CD4-positive, alpha-beta memory T cell (primary cell): ENCODE measurements around the gene AHDC1. TPM values are rescaled to one million over a fixed set of nuclear protein-coding genes. Genes with fewer than 3 reads are reported as not detected.

Source experiments
- CTCF ChIA-PET: fragments of 350-600 bp; sonication (Branson Sonifier 250); formaldehyde crosslinking; loops from one replicate; lab custom pipeline; 2021; ENCODE audit warnings: inconsistent platforms; ENCODE audit not compliant: partially characterized antibody; lab: Charles Lee
- POLR2A ChIA-PET: fragments of 350-600 bp; sonication (Branson Sonifier 250); formaldehyde crosslinking; loops from one replicate; lab custom pipeline; 2021; ENCODE audit not compliant: partially characterized antibody; lab: Charles Lee
- DNase-seq, 5 donors: peaks; one replicate each; pipeline versions ENCODE4 v3.0.0 to v3.0.0-alpha.2; 2020 to 2022; ENCODE audit warnings: mixed read lengths in 1 of 5
- H3K27ac ChIP-seq: one replicate; pipeline ENCODE4 v1.7.0; 2013; ENCODE audit warnings: low read depth, low read length
- H3K27me3 ChIP-seq: 2 replicates; pipeline ENCODE4 v1.7.0; 2013; ENCODE audit warnings: mild to moderate bottlenecking, low read length, moderate library complexity; ENCODE audit not compliant: insufficient read depth
- H3K36me3 ChIP-seq: 2 replicates; pipeline ENCODE4 v1.7.0; 2013; ENCODE audit warnings: mild to moderate bottlenecking, low read length, moderate library complexity; ENCODE audit not compliant: insufficient read depth
- H3K4me1 ChIP-seq: 2 replicates; pipeline ENCODE4 v1.7.0; 2013; ENCODE audit warnings: mild to moderate bottlenecking, low read length, moderate library complexity; ENCODE audit not compliant: insufficient read depth
- H3K4me3 ChIP-seq, 2 donors: one replicate each; pipeline ENCODE4 v1.7.0; 2013; ENCODE audit warnings: low read length in 2 of 2, mild to moderate bottlenecking in 1 of 2
- H3K9me3 ChIP-seq, 2 donors: one replicate each; pipeline ENCODE4 v1.7.0; 2013; ENCODE audit warnings: low read length in 2 of 2, control low read depth in 1 of 2; ENCODE audit not compliant: control insufficient read depth in 1 of 2
- H3K27ac Mint-ChIP-seq, 7 donors: one replicate each; pipeline ENCODE4 v1.8.0; 2020 to 2021; ENCODE audit warnings: mixed read lengths in 7 of 7, mild to moderate bottlenecking in 6 of 7, inconsistent platforms in 3 of 7, moderate library complexity in 3 of 7
- H3K27me3 Mint-ChIP-seq, 2 donors: one replicate each; pipeline ENCODE4 v1.8.0; 2020 to 2021; ENCODE audit warnings: mixed read lengths in 2 of 2
- H3K36me3 Mint-ChIP-seq, 2 donors: one replicate each; pipeline ENCODE4 v1.8.0; 2020 to 2021; ENCODE audit warnings: mixed read lengths in 2 of 2, inconsistent platforms in 1 of 2, mild to moderate bottlenecking in 1 of 2
- H3K4me1 Mint-ChIP-seq, 4 donors: one replicate each; pipeline ENCODE4 v1.8.0; 2020 to 2021; ENCODE audit warnings: mixed read lengths in 4 of 4, mild to moderate bottlenecking in 1 of 4
- H3K4me3 Mint-ChIP-seq, 8 donors: one replicate each; pipeline ENCODE4 v1.8.0; 2020 to 2021; ENCODE audit warnings: mixed read lengths in 8 of 8, mild to moderate bottlenecking in 7 of 8, moderate library complexity in 6 of 8, inconsistent platforms in 3 of 8
- H3K9me3 Mint-ChIP-seq, 8 donors: one replicate each; pipeline ENCODE4 v1.8.0; 2020 to 2021; ENCODE audit warnings: mixed read lengths in 8 of 8, mild to moderate bottlenecking in 5 of 8, inconsistent platforms in 3 of 8, moderate library complexity in 1 of 8
- intact Hi-C: fragments of 100-400 bp; cut with micrococcal nuclease; formaldehyde crosslinking; loops from one replicate; pipeline ENCODE4 v1.15.1; 2023
- polyA plus RNA-seq, 2 donors: library from polyadenylated mRNA; unstranded; fragments of 300-500 nt; fragmentation: Illumina TruSeq; gene quantifications; one replicate each; pipeline ENCODE4 v1.2.3, GENCODE V29; 2021
- total RNA-seq, 2 experiments: library from RNA; stranded (reverse); gene quantifications; one replicate each; pipeline ENCODE4 v1.2.3, GENCODE V29; 2021

Gene AHDC1
- total RNA-seq = 10 to 100 TPM; 18.4 to 19.2 TPM
- polyA plus RNA-seq = 1 to 10 TPM in 1 of 2 donors, under 1 TPM in 1; 0.02 to 1.7 TPM

- Mint-ChIP-seq H3K36me3 (peaks cover 0 to 5% of the 10 kb centered on the region in 2 donors), H3K27ac (peak within 1 kb of the TSS; percentile 88 to 94 (median 92)), H3K27me3 (no peaks in the 10 kb centered on the region), H3K4me3 (peak within 1 kb of the TSS; percentile 86 to 98 (median 92)), H3K4me1 (peaks cover 16 to 66% (median 40%) of the 10 kb centered on the region in 4 donors), H3K9me3 (no peaks in the 10 kb centered on the region)
- no peaks in the 10 kb centered on the region for H3K27me3 ChIP-seq
- no peaks in the 10 kb centered on the region for H3K9me3 ChIP-seq
- peaks cover 54% of the 10 kb centered on the region for H3K4me1 ChIP-seq
- H3K36me3 ChIP-seq = no peaks in the 10 kb centered on the region
- H3K27ac ChIP-seq = peak within 1 kb of the TSS; percentile 63
- intact Hi-C loops = loop anchor here (1.0 kb wide), 2 partner anchors 36 to 81 kb away; no protein-coding TSS in a partner anchor
- ChIA-PET CTCF (interaction anchor here (0.9 to 18.9 kb wide), 16 partner anchors 33 to 305 kb away, joined by 3 to 550 read pairs (median 7); partner anchors contain the start of gene IFI6), POLR2A (interaction anchor here (0.5 to 6.3 kb wide), 18 partner anchors 10 to 449 kb away, joined by 3 to 36 read pairs (median 4); partner anchors contain the start of genes IFI6, SLC9A1 and STX12)
- H3K4me3 ChIP-seq = peak within 1 kb of the TSS; percentile 29 to 79
- DNase-seq = peak; percentile 90 to 94 (median 91)
Observed at GRCh38 chr1:27603681-27604578, at the start of gene AHDC1. Gene AHDC1 (minus strand): TSS chr1:27604144. CDS start chr1:27552115, 52,029 bp downstream.

- CTCF ChIA-PET = interaction anchor here (1.7 kb wide), 1 partner anchor 10 kb away, joined by 5 read pairs; no protein-coding TSS in a partner anchor
- no peak for DNase-seq
- peak overlapping the region in 1 of 7 donors; percentile 15 for H3K27ac Mint-ChIP-seq
- intact Hi-C loops = no loop called here
- no peak overlapping the region for H3K4me3 ChIP-seq
- no peaks in the 10 kb centered on the region for H3K27me3 Mint-ChIP-seq
- H3K4me1 ChIP-seq = peaks cover 8% of the 10 kb centered on the region
- no peaks in the 10 kb centered on the region for H3K9me3 ChIP-seq
- no peaks in the 10 kb centered on the region for H3K36me3 ChIP-seq
- POLR2A ChIA-PET = no interaction called here
- H3K9me3 Mint-ChIP-seq = no peaks in the 10 kb centered on the region
- no peaks in the 10 kb centered on the region for H3K27me3 ChIP-seq
- peaks cover 5 to 14% (median 12%) of the 10 kb centered on the region in 4 donors for H3K4me1 Mint-ChIP-seq
- no peaks in the 10 kb centered on the region for H3K36me3 Mint-ChIP-seq
- no peak overlapping the region for H3K4me3 Mint-ChIP-seq
- no peak overlapping the region for H3K27ac ChIP-seq
Observed at GRCh38 chr1:27652111-27652864, 48.3 kb upstream of the AHDC1 start.

- no peak for DNase-seq
- Histone ChIP-seq H3K9me3 (no peaks in the 10 kb centered on the region), H3K27me3 (no peaks in the 10 kb centered on the region), H3K27ac (no peak overlapping the region), H3K4me3 (no peak overlapping the region), H3K4me1 (peaks cover 8% of the 10 kb centered on the region), H3K36me3 (no peaks in the 10 kb centered on the region)
- H3K27ac Mint-ChIP-seq = peak overlapping the region in 5 of 7 donors; percentile 10 to 79 (median 25)
- H3K4me3 Mint-ChIP-seq = no peak overlapping the region
- H3K4me1 Mint-ChIP-seq = peaks cover 5 to 14% (median 10%) of the 10 kb centered on the region in 4 donors
- H3K9me3 Mint-ChIP-seq = no peaks in the 10 kb centered on the region
- ChIA-PET CTCF (interaction anchor here (1.0 to 4.5 kb wide), 5 partner anchors 8 to 44 kb away, joined by 3 to 32 read pairs (median 5); no protein-coding TSS in a partner anchor), POLR2A (interaction anchor here (1.0 to 5.5 kb wide), 3 partner anchors 11 to 42 kb away, joined by 5 to 44 read pairs (median 7); no protein-coding TSS in a partner anchor)
- intact Hi-C loops = no loop called here
- H3K27me3 Mint-ChIP-seq = no peaks in the 10 kb centered on the region
- H3K36me3 Mint-ChIP-seq = no peaks in the 10 kb centered on the region
Observed at GRCh38 chr1:27650539-27651175, 46.7 kb upstream of the AHDC1 start.

- intact Hi-C loops = no loop called here
- no peaks in the 10 kb centered on the region for H3K9me3 ChIP-seq
- H3K4me3 Mint-ChIP-seq = no peak overlapping the region
- H3K27me3 Mint-ChIP-seq = no peaks in the 10 kb centered on the region
- H3K36me3 ChIP-seq = no peaks in the 10 kb centered on the region
- peak overlapping the region in 4 of 7 donors; percentile 10 to 79 (median 52) for H3K27ac Mint-ChIP-seq
- no peaks in the 10 kb centered on the region for H3K9me3 Mint-ChIP-seq
- H3K4me3 ChIP-seq = no peak overlapping the region
- H3K27me3 ChIP-seq = no peaks in the 10 kb centered on the region
- peaks cover 8% of the 10 kb centered on the region for H3K4me1 ChIP-seq
- no peak for DNase-seq
- H3K27ac ChIP-seq = no peak overlapping the region
- no peaks in the 10 kb centered on the region for H3K36me3 Mint-ChIP-seq
- ChIA-PET CTCF (interaction anchor here (1.0 to 4.5 kb wide), 6 partner anchors 9 to 43 kb away, joined by 3 to 32 read pairs (median 6); no protein-coding TSS in a partner anchor), POLR2A (interaction anchor here (0.6 to 5.5 kb wide), 5 partner anchors 9 to 107 kb away, joined by 3 to 44 read pairs (median 5); no protein-coding TSS in a partner anchor)
- peaks cover 5 to 13% (median 10%) of the 10 kb centered on the region in 4 donors for H3K4me1 Mint-ChIP-seq
Observed at GRCh38 chr1:27650171-27650538, 46.2 kb upstream of the AHDC1 start.

- Histone ChIP-seq H3K27me3 (no peaks in the 10 kb centered on the region), H3K27ac (no peak overlapping the region), H3K4me3 (no peak overlapping the region), H3K9me3 (no peaks in the 10 kb centered on the region), H3K4me1 (peaks cover 11% of the 10 kb centered on the region), H3K36me3 (no peaks in the 10 kb centered on the region)
- DNase-seq = no peak
- intact Hi-C loops = no loop called here
- Mint-ChIP-seq H3K36me3 (no peaks in the 10 kb centered on the region), H3K9me3 (no peaks in the 10 kb centered on the region), H3K4me1 (peaks cover 8 to 17% (median 12%) of the 10 kb centered on the region in 4 donors), H3K27me3 (no peaks in the 10 kb centered on the region), H3K27ac (no peak overlapping the region), H3K4me3 (no peak overlapping the region)
- ChIA-PET CTCF (interaction anchor here (1.2 to 4.5 kb wide), 6 partner anchors 10 to 41 kb away, joined by 3 to 32 read pairs (median 6); no protein-coding TSS in a partner anchor), POLR2A (interaction anchor here (1.7 to 5.5 kb wide), 2 partner anchors 12 to 31 kb away, joined by 5 to 44 read pairs; no protein-coding TSS in a partner anchor)
Observed at GRCh38 chr1:27649306-27649635, 45.3 kb upstream of the AHDC1 start.

GRCh38 chr1:27648602-27649305, 44.8 kb upstream of the AHDC1 start:
- Histone ChIP-seq H3K36me3 (no peaks in the 10 kb centered on the region), H3K27me3 (no peaks in the 10 kb centered on the region), H3K9me3 (no peaks in the 10 kb centered on the region), H3K4me3 (no peak overlapping the region), H3K27ac (no peak overlapping the region), H3K4me1 (peaks cover 16% of the 10 kb centered on the region)
- Mint-ChIP-seq H3K9me3 (no peaks in the 10 kb centered on the region), H3K4me3 (no peak overlapping the region), H3K4me1 (peaks cover 11 to 22% (median 17%) of the 10 kb centered on the region in 4 donors), H3K36me3 (no peaks in the 10 kb centered on the region), H3K27me3 (no peaks in the 10 kb centered on the region), H3K27ac (no peak overlapping the region)
- ChIA-PET POLR2A (interaction anchor here (1.7 to 5.5 kb wide), 2 partner anchors 13 to 31 kb away, joined by 5 to 44 read pairs; no protein-coding TSS in a partner anchor), CTCF (interaction anchor here (1.3 to 4.5 kb wide), 5 partner anchors 10 to 40 kb away, joined by 4 to 32 read pairs (median 8); no protein-coding TSS in a partner anchor)
- DNase-seq = no peak
- intact Hi-C loops = no loop called here
